ENCODE data around the gene LHPP. TPM values are rescaled to one million over a fixed set of nuclear protein-coding genes. Genes with fewer than 3 reads are reported as not detected.

LHPP gene
- total and polyA plus RNA-seq, 10 of the 15 experiments (the other 5 are each of a cell fraction or from before 2014, with no cell fraction given): 0.79 to 9.8 (median 6.7) TPM

- in situ Hi-C loops (cut with MboI): no loop called here
These were observed 180.6 kb downstream of the LHPP start for GRCh38 chr10:124642088-124642710.

More at GRCh38 chr10:124642088-124642710, 180.6 kb downstream of the LHPP start:
- peaks cover 4% of the 10 kb centered on the region; the same call in 1 of the 2 replicates for H3K79me2 ChIP-seq (ENCODE audit: control insufficient read depth, insufficient read depth, low read length)
- FAIRE-seq (no peak), DNase-seq (ENCODE audit: low read depth, low spot score) (no peak), ATAC-seq (no peak)
- no peak for TF ChIP-seq ZNF592 (IDR thresholded peaks at IDR 0.05)
- TF ChIP-seq SUPT20H (IDR thresholded peaks at IDR 0.05; ENCODE audit: borderline replicate concordance, control insufficient read depth, low read depth, low read length): no peak
- TF ChIP-seq RUNX3 (IDR thresholded peaks at IDR 0.05; ENCODE audit: low read length): no peak
- TF ChIP-seq IKZF1 (conservative IDR thresholded peaks at IDR 0.05): no peak
- TF ChIP-seq, protein P1, sequence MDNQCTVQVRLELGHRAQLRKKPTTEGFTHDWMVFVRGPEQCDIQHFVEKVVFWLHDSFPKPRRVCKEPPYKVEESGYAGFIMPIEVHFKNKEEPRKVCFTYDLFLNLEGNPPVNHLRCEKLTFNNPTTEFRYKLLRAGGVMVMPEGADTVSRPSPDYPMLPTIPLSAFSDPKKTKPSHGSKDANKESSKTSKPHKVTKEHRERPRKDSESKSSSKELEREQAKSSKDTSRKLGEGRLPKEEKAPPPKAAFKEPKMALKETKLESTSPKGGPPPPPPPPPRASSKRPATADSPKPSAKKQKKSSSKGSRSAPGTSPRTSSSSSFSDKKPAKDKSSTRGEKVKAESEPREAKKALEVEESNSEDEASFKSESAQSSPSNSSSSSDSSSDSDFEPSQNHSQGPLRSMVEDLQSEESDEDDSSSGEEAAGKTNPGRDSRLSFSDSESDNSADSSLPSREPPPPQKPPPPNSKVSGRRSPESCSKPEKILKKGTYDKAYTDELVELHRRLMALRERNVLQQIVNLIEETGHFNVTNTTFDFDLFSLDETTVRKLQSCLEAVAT (IDR thresholded peaks at IDR 0.05): no peak
- TF ChIP-seq SREBF2 (IDR thresholded peaks at IDR 0.05; ENCODE audit: low read length): no peak
- TF ChIP-seq ZSCAN29 (IDR thresholded peaks at IDR 0.05): no peak
- SMC1A ChIA-PET (ENCODE audit: uncharacterized antibody, unreplicated experiment): interaction anchor here (0.7 to 2.5 kb wide), 7 partner anchors 8 to 100 kb away, joined by 3 to 16 read pairs (median 4); no protein-coding TSS in a partner anchor
- H3K27me3 ChIP-seq (replicated peaks in 1 of 2; ENCODE audit: control insufficient read depth in 2 of 2, insufficient read depth in 2 of 2, low read length in 1 of 2): no peaks in the 10 kb centered on the region
- no peaks in the 10 kb centered on the region for H4K20me1 ChIP-seq (ENCODE audit: control insufficient read depth, insufficient read depth)
- H2AFZ ChIP-seq (ENCODE audit: control insufficient read depth, low read depth, low read length): no peak overlapping the region
- WGBS (ENCODE audit: insufficient coverage, insufficient replicate concordance, low lambda C conversion rate, missing lambda C conversion rate): 81% methylated on average over 20 of the region's 20 CpGs
- H3K4me3 ChIP-seq: no peak overlapping the region
- intact Hi-C loops (cut with micrococcal nuclease; ENCODE audit: unreplicated experiment): loop anchor here (5.0 kb wide), 1 partner anchor 100 kb away; the partner anchor contains the start of gene FAM53B
- no TSS peak for BruUV-seq (replicated peaks)
- peaks cover 24% of the 10 kb centered on the region for H3K4me1 ChIP-seq (ENCODE audit: control insufficient read depth, insufficient read depth, low read length)
- POLR2A ChIA-PET: no interaction called here
- no peak overlapping the region for H3K4me2 ChIP-seq (ENCODE audit: control insufficient read depth, insufficient read depth)
- peaks cover 0 to 4% of the 10 kb centered on the region in 2 experiments; a peak in 3 of 4 replicates for H3K36me3 ChIP-seq (ENCODE audit: control insufficient read depth in 2 of 2, insufficient read depth in 2 of 2, low read length in 1 of 2)
- H3K9me3 ChIP-seq (replicated peaks; ENCODE audit: control insufficient read depth, insufficient read depth, low read length): no peaks in the 10 kb centered on the region
- H3K9ac ChIP-seq (ENCODE audit: control insufficient read depth, insufficient read depth, low read length): no peak overlapping the region
- H3K27ac ChIP-seq (ENCODE audit: control insufficient read depth, insufficient read depth): no peak overlapping the region
- CTCF ChIA-PET: interaction anchor here (1.0 to 4.4 kb wide), 2 partner anchors 100 to 108 kb away, joined by 3 to 30 read pairs; no protein-coding TSS in a partner anchor
- RAD21 ChIA-PET (ENCODE audit: unreplicated experiment): interaction anchor here (1.0 to 1.8 kb wide), 4 partner anchors 47 to 109 kb away, joined by 3 to 5 read pairs (median 3); no protein-coding TSS in a partner anchor
